Left renal pelvis (tissue), 4 donors: ENCODE measurements around the gene MAPK4. TPM values are rescaled to one million over a fixed set of nuclear protein-coding genes. Genes with fewer than 3 reads are reported as not detected.
"Not testable (repeated sequence)": the region's sequence is repeated elsewhere in the genome, so short reads cannot be mapped to it uniquely, and the experiment has no call there.

Experiments used
- DNase-seq, 4 donors: peaks; one replicate each; pipeline ENCODE4 v3.0.0-alpha.2; 2013; ENCODE audit warnings: low read depth in 4 of 4, low spot score in 3 of 4
- polyA plus RNA-seq, 4 donors: library from polyadenylated mRNA; unstranded; fragments of 120-200 nt; gene quantifications; one replicate each; pipeline ENCODE4 v1.2.1, GENCODE V29; 2013; ENCODE audit not compliant: insufficient read length in 4 of 4

The MAPK4 gene
- 10 to 100 TPM in 1 of 4 donors, 1 to 10 TPM in 3; 1.7 to 10.1 (median 8.9) TPM for polyA plus RNA-seq

DNA sequence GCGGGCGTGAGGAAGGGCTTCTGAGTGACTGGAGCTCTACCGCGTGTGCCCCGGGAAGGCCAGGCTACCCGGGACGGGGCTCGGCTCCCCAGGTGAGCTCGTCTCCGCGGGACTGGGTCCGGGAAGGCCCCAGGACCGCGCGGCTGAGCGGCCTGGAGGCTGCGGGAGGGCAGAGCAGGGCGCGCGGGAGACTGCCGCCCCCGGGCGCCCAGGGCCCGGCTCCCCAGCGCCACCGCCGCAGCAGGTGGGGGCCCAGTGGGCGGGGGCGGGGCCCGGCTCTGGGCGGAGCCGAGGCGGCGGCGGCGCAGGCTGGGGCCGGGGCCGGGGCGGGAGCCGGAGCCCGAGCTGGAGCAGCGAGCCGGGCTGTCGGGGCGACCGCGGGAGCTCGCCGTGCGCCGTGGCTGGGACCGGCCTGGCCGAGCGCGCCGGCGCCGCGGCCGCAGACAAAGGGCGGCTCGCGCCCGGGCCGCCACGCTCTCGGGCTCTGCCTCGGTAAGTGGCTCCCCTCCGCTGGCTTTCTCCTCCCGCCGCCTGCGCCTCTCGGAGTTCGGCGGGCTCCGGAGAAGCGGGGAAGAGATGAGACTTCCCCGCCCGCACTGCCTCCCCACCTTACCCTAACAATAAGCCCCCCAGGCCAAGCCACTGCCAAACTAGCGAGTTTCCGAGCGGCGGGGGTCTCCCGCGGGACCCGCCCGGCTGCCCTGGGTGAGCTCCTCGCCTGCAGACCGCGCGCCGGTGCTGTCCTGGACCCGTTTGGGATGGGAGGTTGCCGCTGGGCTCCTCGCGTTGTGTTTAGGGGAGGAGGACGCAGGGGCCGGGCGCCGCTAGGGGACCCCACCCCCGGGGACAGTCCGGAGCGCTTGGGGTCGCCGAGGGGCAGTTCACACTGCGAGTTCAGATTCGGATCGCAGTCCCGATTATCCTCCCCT lies at the start of gene MAPK4:
MAPK4 (plus strand) TSS at position 336 of the 929 bp plus-strand sequence. CDS start 103,872 bp downstream, outside the sequence.
- DNase-seq, result peak in 1 of 4 donors; percentile 18

DNA sequence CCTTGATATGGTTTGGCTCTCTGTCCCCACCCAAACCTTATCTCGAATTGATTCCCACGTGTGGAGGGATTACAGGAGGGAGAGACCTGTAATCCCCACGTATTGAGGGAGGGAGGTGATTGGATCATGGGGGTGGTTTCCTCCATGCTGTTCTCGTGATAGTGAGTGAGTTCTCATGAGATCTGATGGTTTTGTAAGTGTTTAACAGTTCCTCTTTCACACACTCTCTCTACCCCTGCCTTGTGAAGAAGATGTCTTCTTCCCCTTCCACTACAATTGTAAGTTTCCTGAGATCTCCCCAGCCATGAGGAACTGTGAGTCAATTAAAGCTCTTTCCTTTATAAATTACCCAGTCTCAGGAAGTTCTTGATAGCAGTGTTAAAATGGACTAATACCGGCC lies 42.6 kb upstream of the MAPK4 start:
- not testable (repeated sequence) for DNase-seq

DNA sequence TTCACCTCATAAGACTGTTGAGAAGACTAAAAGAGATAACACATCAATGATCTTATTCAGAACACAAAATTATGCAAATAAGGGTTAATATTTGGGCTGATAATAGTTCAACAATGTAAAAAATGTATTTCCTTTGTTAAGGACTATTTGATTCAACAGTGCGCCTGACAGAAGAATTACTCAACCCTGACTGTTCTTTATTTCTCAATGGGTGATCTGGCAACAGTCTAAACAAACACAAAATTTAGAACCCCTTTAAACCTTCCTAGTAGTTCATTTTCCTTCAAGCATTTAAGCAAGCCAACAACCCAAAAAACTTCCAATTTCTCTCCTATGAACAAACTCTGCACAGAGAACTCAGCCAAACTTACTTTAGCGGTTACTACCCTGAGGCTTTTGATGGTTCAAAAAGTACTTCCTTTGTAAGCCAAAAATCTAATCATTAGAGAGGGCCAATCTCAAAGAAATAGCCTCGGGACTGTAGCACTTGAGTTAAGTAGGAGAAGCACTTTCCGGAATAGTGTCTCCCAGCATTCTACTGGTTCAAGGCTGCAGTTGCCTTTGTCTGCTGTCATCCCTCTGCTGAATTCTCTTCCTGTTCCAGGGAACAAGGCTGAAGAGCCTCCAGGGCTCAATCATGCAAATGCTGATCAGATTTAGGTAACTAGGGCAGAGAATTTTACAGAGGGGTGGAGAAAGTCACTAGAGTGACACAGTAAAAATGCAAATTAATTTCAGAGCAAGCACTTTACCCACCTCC lies 40.9 kb upstream of the MAPK4 start:
- DNase-seq, result no peak

DNA sequence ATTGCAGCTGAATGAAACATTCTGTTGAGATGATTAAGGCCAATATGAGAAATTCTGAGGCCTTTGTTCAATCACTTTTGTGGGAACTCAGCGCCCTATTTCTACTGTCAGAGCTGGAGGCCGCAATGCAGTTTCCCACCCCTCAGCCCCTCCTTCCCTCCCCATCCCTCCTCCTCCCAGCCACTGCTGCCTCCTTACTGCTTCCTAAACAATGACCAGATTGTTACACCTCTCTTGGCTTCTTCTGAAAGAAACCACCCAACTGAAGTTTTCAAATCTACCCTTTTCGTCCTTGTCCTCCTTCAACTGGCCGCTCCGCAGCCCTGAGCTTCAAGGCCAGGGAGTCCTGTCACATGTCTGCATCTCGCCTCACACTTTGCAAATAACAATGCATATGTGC lies 36.7 kb upstream of the MAPK4 start:
- no peak for DNase-seq

DNA sequence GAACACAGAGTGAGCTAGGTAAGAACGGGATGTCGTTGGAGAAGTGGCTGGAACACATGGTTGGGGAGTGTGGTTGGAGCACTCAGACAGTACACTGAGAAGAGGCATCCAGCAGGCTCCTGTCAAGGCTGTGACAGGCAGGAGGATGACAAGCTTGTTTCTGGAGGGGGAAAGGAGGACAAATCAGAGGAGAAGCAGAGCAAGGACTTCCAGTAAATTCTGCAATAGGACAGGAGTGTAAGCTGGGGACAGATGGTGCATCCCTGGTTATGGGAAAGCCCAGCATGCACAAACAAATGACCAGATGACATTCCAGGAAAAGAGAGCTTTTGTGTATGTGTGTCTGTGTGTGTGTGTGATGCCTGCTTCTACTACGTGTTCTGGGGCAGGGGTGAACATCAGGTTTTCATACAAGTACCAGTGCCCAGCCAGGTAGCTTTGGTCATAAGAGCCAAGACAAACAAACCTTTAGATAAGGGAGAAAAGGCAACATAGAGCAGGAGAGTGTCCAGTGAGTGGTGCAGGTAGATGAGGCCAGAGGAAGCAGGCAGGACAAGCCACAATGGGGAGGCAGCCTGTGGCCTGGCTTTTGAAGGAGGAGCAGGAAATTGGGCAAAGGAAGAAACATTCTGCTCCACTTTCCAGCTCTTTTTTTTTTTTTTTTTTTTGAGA lies 32.1 kb upstream of the MAPK4 start:
- DNase-seq, result no peak

DNA sequence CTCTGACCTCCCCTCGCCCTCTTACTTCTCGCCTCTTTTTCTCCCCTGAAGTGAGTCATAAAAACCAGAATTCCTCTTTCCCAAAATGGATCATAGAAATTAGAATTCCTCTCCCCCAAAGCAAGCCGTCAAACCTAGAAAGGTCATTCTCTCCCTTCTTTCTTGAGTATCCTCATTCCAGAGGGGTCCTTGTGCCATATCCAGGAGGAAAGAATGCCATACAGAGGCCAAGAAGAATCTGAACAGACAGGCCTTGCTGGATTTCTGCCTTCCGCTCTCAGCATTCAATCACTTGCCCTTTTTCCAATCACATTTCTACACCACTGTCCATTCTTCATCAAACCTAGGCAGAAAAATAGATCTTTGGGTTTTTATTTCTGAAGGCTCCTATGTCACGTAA lies 31.1 kb upstream of the MAPK4 start:
- no peak for DNase-seq

DNA sequence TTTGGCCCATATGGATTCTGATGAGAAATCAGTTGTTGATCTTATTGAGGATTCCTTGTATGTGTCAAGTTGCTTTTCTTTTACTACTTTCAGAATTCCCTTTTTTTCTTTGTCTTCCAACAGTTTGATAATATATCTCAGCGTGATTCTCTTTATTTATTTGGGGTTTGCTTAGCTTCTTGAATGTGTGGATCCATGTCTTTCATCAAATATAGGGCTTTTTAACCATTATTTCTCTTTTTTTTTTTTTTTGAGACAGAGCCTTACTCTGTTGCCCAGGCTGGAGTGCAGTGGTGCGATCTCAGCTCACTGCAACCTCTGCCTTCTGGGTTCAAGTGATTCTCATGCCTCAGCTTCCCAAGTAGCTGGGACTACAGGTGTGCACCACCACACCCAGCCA lies 26.1 kb upstream of the MAPK4 start:
- not testable (repeated sequence) for DNase-seq

DNA sequence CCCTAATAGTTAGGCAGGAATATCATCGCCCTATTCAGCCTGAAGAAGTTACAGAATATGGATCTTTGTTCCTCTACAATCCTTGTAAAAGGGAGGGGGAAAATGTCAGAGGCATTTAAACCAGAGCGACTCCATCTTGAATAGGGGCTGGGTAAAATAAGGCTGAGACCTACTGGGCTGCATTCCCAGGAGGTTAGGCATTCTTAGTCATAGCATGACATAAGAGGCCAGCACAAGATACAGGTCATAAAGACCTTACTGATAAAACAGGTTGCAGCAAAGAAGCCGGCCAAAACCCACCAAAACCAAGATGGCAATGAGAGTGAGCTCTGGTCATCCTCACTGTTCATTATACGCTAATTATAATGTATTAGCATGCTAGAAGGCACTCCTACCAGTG lies 15.4 kb upstream of the MAPK4 start:
- DNase-seq, result not testable (repeated sequence)

DNA sequence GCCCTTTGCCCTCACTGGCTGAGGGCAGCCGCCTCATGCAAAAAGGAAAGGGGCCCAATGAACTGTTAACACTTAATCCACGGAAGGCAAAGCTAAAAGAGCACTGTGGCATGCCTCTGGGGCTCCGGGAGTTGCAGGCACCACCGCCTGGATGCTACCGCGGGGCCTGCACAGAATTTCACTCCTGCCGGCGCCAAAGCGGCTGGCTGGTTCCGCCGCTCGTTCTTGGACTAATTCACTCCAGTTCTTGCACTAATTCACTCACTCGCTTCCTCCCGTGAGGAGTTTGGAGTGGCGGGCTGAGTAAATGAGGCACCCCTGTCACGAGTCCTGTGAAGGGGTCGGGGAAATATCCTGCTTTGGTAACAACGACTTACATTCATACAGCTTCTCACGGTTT lies 14.0 kb upstream of the MAPK4 start:
- DNase-seq, result no peak

DNA sequence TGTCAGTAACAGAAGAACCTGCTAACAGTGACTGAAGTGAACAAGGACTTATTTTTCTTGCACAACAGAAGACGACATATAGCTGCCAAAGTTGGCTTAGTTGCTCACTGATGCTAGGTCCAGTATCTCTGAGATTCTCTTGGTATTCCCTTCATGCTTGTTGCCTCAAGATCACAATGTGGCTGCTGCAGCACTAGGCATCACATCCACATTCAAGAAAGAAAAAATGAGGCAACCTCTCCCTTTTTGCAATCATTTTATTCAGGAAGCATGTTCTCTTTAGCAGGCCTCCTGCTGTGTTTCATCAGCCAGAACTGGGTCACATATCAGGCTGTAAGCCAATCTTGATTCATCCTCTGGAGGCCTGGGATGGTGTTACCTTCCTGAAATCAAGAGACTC lies 11.7 kb upstream of the MAPK4 start:
- DNase-seq, result no peak

DNA sequence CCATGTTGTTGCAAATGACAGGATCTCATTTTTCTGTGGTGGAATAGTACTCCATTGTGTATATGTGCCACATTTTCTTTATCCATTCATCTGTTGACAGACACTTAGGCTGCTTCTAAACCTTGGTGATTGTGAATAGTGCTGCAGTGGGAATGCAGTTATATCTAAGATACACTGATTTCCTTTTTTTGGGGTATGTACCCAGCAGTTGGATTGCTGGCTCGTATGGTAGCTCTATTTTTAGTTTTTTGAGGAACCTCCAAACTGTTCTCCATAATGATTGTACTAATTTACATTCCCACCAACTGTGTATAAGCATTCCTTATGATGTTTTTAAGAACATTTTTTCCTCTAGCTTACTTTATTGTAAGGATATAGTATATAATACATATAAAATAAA lies 8.2 kb upstream of the MAPK4 start:
- not testable (repeated sequence) for DNase-seq

DNA sequence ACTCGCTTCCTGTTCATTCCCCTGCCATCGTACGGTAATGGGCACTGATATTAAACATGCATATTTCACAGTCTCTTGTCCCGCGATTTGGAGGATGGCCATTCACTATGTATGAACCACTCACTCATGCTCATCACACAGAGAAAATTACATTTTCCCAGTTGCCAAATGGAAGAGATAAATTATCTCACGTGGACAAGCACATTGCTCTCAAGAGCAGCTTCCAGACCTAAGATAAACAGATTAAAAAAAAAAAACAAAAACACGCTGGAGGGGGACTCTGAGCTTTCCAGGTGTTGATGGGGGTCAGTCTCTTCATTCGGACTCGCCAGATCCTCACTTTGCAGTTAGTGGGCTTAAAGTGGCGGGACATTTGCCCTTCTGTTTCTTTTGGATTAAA lies 1.7 kb upstream of the MAPK4 start:
- DNase-seq, result no peak

DNA sequence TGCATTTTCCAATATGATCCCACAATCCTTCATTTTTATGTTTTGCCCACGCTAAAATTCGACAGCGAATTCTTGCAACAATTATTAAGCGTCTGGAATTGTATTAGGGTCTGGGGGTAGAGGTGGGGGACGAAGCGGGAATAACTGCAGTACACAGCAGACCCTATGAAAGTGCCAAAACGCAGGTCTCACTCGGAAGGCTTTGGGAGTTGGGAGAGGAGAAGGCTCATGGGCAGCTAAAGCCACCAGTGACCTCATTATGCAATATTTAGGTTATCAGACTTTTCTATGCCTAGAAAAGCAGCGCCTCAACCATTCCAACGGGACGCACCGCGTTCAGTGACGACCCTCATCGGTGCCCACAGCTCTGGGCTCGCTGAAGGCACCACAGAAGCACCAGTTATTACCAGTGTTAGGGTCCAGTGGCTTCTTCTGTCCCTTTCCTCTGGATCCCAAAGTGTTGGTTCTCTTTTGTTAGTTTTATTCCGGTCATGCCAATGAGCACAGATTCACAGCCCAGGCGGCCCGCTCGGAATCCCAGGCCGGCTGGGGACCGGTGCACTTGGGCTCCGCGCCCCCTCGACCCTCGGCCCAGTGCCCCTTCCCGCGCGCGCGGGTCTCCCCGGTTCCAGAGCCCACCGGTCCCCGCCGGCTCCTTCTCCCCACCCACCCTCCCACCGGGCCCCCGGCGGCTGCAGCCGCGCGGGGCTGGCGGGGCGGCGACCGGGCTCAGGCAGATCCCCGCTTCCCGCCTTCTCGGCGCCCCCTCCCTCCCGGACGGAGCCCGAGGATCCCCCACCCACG lies 737 bp upstream of the MAPK4 start:
- no peak for DNase-seq

DNA sequence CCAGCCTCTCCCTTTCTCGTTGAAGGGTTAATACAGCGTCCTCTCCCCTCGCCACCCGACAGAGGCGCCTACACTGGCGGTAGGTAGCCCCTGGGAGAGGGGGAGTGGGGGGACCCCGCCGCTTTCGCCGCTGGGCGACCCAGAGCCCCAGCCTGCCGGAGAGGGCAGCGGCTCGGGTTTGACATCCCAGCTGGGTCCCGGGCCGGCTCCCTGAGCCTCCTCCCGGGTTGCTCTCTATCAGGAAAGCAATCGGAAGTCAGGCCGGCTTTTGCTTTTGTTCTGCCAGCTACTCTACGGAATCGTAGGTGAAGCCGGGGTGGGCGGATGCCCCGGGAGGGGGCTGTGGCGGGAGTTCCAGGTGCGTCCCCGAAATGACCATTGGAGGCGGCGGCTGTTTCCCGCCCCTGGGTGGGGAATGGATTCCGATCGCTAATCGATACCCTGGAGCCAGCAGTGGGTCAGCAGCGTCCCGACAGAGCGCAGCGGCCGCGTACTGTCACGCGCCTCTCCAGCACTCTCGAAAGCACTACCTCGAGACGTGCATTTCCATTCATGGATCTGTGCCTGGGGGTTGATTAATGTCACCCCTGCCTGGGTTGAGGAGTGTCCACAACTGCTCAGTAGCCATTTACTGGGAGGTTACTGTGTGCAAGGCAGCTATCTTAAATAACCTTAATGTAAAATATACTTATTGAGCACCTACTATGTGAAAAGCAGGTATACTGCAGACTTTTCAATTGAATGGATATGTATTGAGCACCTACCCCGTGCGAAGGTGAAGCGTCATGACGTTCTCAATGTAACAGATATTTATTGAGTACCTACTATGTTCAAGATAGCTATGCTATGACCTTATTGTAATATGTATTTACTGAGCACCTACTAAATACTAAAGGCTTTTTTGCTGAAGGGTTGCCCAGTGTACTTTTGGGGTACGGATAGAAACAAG lies 1.1 kb downstream of the MAPK4 start:
- DNase-seq, result no peak

DNA sequence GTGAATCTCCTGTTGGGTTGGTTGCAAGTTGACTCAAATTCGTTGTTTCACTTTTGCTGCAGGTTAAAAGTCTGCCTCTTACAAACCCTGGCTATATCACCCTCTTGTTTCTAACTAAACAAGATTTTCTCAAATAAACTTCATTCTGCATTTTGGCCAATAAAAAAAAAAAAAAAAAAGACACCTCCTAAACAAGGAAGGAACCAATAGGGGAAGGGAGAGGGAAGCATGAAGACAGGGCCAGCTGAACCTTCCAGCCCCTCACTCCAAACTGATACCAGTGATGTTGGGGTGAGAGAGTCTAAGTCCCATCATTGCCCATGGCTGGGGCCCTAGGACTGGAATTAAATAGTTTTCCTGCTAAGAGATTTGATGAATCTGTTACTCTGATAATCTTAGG lies 2.4 kb downstream of the MAPK4 start:
- DNase-seq, result not testable (repeated sequence)

DNA sequence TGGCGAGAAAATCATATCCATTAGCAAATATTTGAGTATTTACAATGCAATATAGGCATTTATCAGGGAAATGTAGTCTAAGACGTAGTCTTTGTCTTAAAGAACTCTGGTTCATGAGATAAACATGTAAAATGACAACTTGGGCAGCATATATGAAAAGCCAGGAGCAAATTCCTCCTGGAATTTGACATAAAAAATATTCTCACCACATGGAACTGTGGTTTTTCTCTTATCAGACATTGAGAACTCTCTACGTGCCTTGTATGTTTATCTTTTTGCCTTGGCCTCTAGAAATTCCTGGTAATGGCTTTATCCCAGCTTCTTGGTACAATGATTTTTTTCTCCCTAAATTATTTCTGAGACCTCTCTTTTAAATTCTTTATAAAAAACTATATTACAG lies 2.8 kb downstream of the MAPK4 start:
- no peak for DNase-seq

DNA sequence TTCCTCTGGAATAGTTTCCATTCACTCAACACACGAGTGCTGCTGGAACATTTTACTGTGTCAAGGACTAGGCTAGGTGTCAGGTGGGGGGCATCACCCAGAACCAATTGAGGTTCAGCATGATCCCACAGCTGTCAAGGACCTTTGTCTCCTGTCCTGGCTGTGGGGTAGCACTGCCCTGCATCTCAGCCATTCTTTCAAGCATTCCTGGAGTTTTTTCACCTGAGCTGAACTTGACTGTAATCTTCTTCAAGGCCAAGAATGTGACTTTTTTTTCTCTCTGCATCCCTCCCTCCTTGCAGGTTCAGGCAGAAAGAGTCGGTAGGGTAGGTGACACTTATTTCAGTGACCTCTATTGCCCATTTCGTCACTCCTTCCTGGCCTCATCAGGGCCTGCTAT lies 3.5 kb downstream of the MAPK4 start:
- DNase-seq, result no peak

DNA sequence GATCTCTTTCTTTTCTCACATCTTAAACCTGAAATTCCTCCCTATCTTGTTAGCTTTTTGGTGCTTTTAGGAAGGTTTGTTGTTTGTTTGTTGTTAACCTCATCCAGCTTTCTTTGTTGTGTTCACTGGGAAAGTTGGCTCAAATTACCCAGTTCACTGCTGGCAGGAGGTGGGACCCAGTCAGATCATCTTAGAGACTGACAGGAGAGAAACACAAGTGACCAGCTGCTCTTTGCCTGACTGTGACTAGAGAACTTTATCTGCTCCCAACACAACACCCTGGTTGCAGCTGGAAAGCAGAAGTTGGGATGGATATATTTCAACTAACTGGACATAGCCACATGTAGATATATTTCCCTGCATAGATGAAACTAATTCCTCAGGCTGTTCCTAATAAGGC lies 10.0 kb downstream of the MAPK4 start:
- DNase-seq, result no peak

DNA sequence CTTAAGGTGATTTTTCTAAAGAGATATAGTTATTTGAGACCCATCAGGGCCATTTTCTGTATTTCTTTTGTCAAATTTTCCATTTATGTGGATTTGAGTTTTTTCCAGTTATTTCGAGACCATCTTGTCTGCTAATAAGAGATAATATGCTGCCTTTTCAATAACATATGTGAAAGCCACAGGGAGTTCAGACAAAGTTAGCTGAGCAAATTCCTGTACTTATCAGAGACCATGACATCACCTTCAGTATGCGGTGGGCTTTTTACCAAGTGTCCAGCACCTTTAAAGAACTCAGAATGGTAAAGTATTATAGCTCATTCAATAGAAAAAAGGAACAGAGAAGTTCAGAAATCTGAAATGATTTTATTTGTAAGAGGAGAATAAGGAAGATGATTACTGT lies 11.7 kb downstream of the MAPK4 start:
- no peak for DNase-seq
